ENCODE measurements around the gene PDF.
"Not testable (repeated sequence)": the region's sequence is repeated elsewhere in the genome, so short reads cannot be mapped to it uniquely, and the experiment has no call there.

PDF gene

GRCh38 chr16:69316595-69317034 lies 13.8 kb downstream of the PDF start:
- DNase-seq (ENCODE audit: low spot score) = no peak

GRCh38 chr16:69315486-69316311 lies 14.7 kb downstream of the PDF start:
- DNase-seq (ENCODE audit: low spot score) = no peak

- no peak for DNase-seq (ENCODE audit: low spot score)
Measured at GRCh38 chr16:69314534-69314933, 15.9 kb downstream of the PDF start.

- DNase-seq (ENCODE audit: low spot score) = no peak
Measured at GRCh38 chr16:69313469-69313868, 16.9 kb downstream of the PDF start.

- DNase-seq (ENCODE audit: low spot score) = peak; percentile 62
Measured at GRCh38 chr16:69311533-69312387, 18.6 kb downstream of the PDF start.

- DNase-seq (ENCODE audit: low spot score) = peak; percentile 96
Measured at GRCh38 chr16:69310653-69311532, 19.5 kb downstream of the PDF start, which contains the start of gene VPS4A. Gene VPS4A, plus strand, starts transcription at chr16:69311350. Its CDS starts 162 bp downstream, at chr16:69311512.

- DNase-seq (ENCODE audit: low spot score) = no peak
Measured at GRCh38 chr16:69309316-69309715, 21.1 kb downstream of the PDF start.

- DNase-seq (ENCODE audit: low spot score) = no peak
Measured at GRCh38 chr16:69307856-69308255, 22.5 kb downstream of the PDF start.

GRCh38 chr16:69307091-69307490 lies 23.3 kb downstream of the PDF start:
- no peak for DNase-seq (ENCODE audit: low spot score)

- no peak for DNase-seq (ENCODE audit: low spot score)
Measured at GRCh38 chr16:69306031-69306430, 24.4 kb downstream of the PDF start.

- DNase-seq (ENCODE audit: low spot score) = no peak
Measured at GRCh38 chr16:69302301-69302700, 28.1 kb downstream of the PDF start.

GRCh38 chr16:69301861-69302260 lies 28.5 kb downstream of the PDF start:
- DNase-seq (ENCODE audit: low spot score) = no peak

GRCh38 chr16:69301187-69301586 lies 29.2 kb downstream of the PDF start:
- DNase-seq (ENCODE audit: low spot score) = no peak

GRCh38 chr16:69298261-69298660 lies 32.1 kb downstream of the PDF start:
- DNase-seq (ENCODE audit: low spot score) = no peak

- not testable (repeated sequence) for DNase-seq (ENCODE audit: low spot score)
Measured at GRCh38 chr16:69296771-69297170, 33.6 kb downstream of the PDF start.

GRCh38 chr16:69294051-69294450 lies 36.3 kb downstream of the PDF start:
- DNase-seq (ENCODE audit: low spot score) = no peak

- DNase-seq (ENCODE audit: low spot score) = no peak
Measured at GRCh38 chr16:69293401-69293800, 37.0 kb downstream of the PDF start.

- not testable (repeated sequence) for DNase-seq (ENCODE audit: low spot score)
Measured at GRCh38 chr16:69291657-69292056, 38.7 kb downstream of the PDF start.

- DNase-seq (ENCODE audit: low spot score) = peak; percentile 82
Measured at GRCh38 chr16:69286941-69287713, 43.3 kb downstream of the PDF start.

GRCh38 chr16:69285240-69285639 lies 45.1 kb downstream of the PDF start:
- DNase-seq (ENCODE audit: low spot score) = no peak

- no peak for DNase-seq (ENCODE audit: low spot score)
Measured at GRCh38 chr16:69283851-69284250, 46.5 kb downstream of the PDF start.

Measured in NAMALWA (cell line).